Bone marrow (tissue), 2 donors: Measurements from ENCODE around the gene DDHD1.

Experiments used
- DNase-seq, 2 donors: peaks; one replicate each; lab custom pipeline; 2025; lab: John Stamatoyannopoulos, UW

DDHD1 gene

GRCh38 chr14:52995998-52996397 is 157.1 kb downstream of the DDHD1 start:
- DNase-seq, result no peak

GRCh38 chr14:52992236-52992870 is 160.8 kb downstream of the DDHD1 start:
- no peak for DNase-seq

GRCh38 chr14:52988139-52988538 is 165.0 kb downstream of the DDHD1 start:
- DNase-seq, result no peak

- no peak for DNase-seq
Measured at GRCh38 chr14:52987514-52987913, 165.6 kb downstream of the DDHD1 start.

GRCh38 chr14:52987042-52987441 is 166.1 kb downstream of the DDHD1 start:
- DNase-seq, result no peak
